ENCODE data around the gene ADGRL1. TPM values are rescaled to one million over a fixed set of nuclear protein-coding genes. Genes with fewer than 3 reads are reported as not detected.

Gene ADGRL1
- total RNA-seq, 2 experiments from 2014 or later: 8.5 to 9.5 TPM

DNA sequence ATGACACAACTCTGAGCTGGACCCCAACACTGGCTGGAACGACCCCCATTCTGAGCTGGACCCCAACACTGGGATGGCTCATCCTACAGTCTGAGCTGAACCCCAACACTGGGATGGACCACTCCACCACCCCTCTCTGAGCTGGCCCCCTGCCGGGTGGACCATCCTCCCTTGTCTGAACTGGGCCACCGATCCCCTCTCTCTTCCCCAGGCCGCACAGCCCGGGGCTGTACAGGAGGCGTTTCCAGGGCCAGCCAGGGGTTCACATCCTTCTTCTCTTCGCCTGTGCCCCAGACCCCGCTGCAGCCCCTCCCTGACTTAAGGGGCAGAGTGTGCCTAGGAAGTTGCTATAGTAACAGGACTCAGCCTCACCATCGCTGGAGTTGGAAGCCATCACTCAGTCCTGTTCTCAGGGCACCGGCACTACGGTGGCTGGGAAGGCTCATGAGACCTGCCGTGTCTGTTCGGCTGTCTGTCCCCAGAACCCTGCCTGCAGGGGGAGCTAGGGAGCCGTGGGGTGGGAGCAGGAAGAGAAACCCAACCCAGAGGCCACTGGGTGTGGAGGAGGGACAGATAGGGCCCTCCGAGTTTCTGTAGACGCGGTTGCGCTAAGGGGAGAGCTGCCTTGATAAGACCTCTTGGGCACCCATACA lies 92.1 kb downstream of the ADGRL1 start:
- Mint-ChIP-seq H3K4me1 (peaks cover 40% of the 10 kb centered on the region), H3K4me3 (no peak overlapping the region), H3K36me3 (no peaks in the 10 kb centered on the region), H3K9me3 (no peaks in the 10 kb centered on the region), H3K27me3 (no peaks in the 10 kb centered on the region), H3K27ac (no peak overlapping the region)
- DNase-seq: peak; percentile 57

DNA sequence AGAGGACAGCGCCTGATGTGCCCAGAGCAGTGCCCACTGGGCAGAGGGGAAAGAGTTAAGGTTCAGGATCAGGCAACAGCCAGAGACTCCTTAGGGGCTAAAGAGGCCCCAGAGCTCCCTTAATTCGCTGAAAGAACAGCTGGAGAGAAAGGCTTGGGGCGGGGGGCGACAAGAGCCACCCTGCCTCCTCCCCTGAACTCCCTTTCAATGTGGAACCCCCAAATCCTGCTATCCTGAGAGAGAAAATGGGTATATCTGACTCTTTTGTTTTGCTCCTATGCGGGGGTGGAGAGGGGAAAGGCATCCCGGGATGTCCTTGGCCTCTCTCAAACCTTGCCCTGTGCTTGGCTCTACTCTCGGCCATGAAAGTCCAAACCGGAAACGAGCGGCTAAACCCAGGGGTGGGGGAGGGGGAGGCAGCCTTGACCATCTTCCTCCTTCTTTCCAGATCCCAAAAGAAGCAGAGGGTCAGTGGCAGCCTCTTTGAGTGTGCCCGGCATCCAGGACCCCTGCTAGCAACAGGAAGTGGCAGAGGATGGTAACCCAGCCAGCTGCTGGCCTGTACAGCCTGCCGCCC lies 93.1 kb downstream of the ADGRL1 start:
- H3K9me3 Mint-ChIP-seq: no peaks in the 10 kb centered on the region
- no peak overlapping the region for H3K27ac Mint-ChIP-seq
- peaks cover 36% of the 10 kb centered on the region for H3K4me1 Mint-ChIP-seq
- no peak for DNase-seq
- no peak overlapping the region for H3K4me3 Mint-ChIP-seq
- H3K27me3 Mint-ChIP-seq: no peaks in the 10 kb centered on the region
- peaks cover under 1% of the 10 kb centered on the region for H3K36me3 Mint-ChIP-seq

DNA sequence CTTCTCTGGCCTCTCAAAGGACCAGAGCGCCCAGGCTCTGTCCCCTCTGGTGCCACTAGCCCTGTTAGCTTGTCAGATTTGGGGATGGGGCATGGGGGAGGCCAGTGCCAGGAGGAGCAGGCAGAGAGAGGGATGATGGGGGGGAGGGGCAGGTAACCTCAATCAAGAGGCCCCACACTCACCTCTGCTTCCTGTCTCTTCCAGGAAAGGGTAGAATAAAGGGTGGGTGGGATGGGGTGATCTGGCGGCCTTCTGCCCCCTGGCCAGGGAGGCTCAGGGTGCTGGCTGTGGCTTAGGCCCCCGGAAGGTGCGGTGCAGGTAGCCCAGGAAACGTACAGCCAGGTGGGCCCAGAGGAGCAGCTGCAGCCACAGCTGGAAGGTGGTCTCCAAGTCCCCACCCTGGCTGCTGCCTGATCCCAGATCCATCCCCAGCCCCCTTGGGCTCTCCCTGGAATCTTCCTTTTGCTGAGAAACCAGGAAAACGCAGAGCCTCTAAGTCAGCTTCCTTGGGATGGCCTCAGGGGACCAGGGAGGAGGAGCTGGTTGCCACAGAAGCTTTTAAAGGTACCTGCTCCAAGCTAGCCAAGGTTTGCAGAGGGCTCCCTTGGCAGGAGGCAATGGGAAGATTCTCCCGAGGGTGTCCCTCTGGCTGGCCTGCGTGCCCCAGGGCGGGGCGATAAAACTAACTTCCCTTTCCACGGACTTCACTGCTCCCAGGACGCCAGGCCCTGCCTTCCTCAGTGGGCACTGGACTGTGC lies 93.7 kb downstream of the ADGRL1 start:
- peaks cover 36% of the 10 kb centered on the region for H3K4me1 Mint-ChIP-seq

DNA sequence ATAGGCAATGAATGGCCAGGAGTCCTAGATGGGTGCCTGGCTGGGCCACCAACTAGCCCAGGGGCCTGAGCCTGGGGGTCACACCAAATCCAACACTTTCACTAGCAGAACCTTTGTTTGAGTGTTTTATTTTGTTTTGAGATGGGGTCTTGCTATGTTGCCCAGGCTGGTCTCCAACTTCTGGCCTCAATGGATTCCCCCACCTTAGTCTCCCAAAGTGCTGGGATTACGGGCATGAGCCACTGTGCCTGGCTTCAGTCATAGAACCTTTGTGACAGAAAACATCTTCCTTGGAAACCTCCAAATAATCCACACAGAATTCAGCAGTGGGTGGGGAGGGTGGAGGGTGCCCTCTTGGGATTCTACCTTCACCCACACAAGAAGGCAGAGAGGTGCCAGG lies 94.5 kb downstream of the ADGRL1 start:
- Mint-ChIP-seq H3K36me3 (peaks cover 1% of the 10 kb centered on the region), H3K4me1 (peaks cover 30% of the 10 kb centered on the region), H3K27ac (no peak overlapping the region), H3K9me3 (no peaks in the 10 kb centered on the region), H3K4me3 (no peak overlapping the region), H3K27me3 (no peaks in the 10 kb centered on the region)
- no peak for DNase-seq

More for the DNA sequence above, 93.7 kb downstream of the ADGRL1 start:
- H3K4me3 Mint-ChIP-seq: no peak overlapping the region
- no peak for DNase-seq
- H3K36me3 Mint-ChIP-seq: peaks cover 1% of the 10 kb centered on the region
- H3K27ac Mint-ChIP-seq: no peak overlapping the region
- no peaks in the 10 kb centered on the region for H3K27me3 Mint-ChIP-seq
- no peaks in the 10 kb centered on the region for H3K9me3 Mint-ChIP-seq

DNA sequence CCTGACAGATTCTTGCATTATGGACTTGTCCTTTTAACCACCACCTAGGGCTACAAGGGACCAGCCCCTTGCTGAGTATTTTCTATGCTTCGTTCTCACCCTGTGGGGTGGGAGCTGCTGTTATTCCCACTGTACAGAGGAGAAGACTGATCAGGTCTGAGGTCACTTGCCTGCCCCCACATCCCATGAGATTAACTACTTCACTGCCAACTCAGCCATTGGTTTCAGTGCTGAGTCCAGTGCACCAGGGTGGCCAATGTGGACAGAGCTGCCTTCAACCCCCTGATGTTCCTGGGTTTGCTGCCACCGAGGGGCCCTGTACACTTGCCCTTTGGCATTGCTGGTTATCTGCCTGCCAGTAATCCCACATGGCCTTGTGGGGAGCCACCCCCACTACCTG lies 95.3 kb downstream of the ADGRL1 start:
- no peaks in the 10 kb centered on the region for H3K9me3 Mint-ChIP-seq
- H3K4me3 Mint-ChIP-seq: no peak overlapping the region
- no peaks in the 10 kb centered on the region for H3K27me3 Mint-ChIP-seq
- peaks cover 23% of the 10 kb centered on the region for H3K4me1 Mint-ChIP-seq
- DNase-seq: no peak
- no peak overlapping the region for H3K27ac Mint-ChIP-seq
- H3K36me3 Mint-ChIP-seq: peaks cover 1% of the 10 kb centered on the region

DNA sequence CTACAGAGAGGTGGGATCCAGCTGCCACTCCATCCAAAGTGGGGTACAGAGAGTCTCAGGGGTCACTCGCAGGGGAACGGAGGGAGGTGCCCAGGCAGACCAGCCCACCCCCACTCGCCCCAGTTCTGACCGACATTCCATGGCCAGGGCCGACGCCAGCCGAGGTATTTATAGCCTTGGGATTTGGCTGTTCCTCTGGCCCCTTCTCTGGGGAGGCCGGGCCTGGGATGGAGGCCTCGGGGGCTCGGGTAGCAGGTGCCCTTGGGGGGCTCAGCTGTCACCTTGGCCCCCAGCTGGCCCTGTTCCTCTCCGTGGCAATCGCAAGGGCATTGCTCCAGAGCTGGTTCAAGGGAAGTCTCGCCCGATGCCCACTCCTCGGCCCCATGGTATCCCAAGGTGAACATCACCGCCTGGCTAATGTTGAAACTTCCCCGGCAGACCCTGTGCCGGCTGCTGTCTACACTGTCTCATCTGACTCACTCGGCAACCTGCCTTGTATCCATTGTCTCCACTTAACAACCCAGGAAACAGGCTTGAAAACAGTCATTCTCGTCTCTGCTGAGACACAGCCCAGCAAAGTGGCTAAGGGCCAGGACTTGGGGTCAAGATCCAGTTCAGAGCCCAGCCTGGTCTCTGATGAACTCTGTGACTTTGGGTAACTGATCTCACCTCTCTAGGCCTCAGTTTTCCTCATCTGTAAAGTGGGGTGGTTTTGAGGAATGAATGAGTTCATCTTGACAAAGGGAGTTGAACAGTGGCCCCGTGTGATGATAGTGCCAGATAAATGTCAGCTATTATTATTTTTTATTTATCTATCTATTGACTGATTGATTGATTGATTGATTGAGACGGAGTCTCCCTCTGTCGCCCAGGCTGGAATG lies 98.1 kb downstream of the ADGRL1 start:
- Mint-ChIP-seq H3K36me3 (peaks cover 4% of the 10 kb centered on the region), H3K4me3 (no peak overlapping the region)

DNA sequence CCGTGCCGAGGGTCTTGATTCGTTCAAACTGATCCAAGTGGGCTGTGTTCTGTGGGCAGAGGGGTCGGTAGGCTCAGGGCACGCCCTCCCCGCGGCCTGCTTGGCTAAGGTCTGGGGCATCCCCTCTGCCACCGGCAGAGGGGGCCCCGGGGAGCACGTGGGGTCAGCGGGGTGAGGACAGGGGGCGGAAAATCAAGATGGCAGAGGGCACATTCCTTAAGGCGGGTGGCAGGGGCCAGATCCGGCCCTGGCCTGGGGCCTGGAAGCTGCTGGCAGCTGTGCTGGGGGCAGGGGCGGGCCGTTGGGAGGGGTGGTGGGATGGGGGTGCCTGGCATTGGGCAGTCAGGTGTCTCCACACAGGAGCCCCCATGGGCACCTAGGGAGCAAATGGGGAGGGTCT lies 99.1 kb downstream of the ADGRL1 start:
- Mint-ChIP-seq H3K4me1 (peaks cover 5% of the 10 kb centered on the region), H3K27me3 (no peaks in the 10 kb centered on the region), H3K27ac (no peak overlapping the region), H3K36me3 (peaks cover 4% of the 10 kb centered on the region), H3K9me3 (no peaks in the 10 kb centered on the region), H3K4me3 (no peak overlapping the region)
- no peak for DNase-seq

More for the DNA sequence above, 98.1 kb downstream of the ADGRL1 start:
- DNase-seq: no peak
- H3K27me3 Mint-ChIP-seq: no peaks in the 10 kb centered on the region
- H3K27ac Mint-ChIP-seq: no peak overlapping the region
- no peaks in the 10 kb centered on the region for H3K9me3 Mint-ChIP-seq
- peaks cover 12% of the 10 kb centered on the region for H3K4me1 Mint-ChIP-seq

DNA sequence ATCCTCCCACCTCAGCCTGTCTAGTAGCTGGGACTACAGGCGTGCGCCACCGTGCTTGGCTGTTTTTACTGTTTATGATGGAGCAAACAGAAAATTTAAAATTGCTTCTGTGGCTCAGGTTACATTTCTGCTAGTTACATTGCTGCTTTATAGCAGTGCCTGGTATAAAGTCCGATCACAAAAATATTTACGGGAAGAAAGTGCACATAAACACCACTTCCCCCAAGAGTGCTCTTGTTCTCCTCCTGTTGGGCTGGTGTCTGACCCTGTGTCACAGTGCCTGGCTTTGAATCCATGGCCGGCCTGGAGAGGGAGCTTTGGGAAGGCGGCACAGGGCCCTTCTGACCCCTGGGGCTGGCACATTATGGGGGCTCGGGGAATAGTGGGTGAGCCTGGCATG lies 100.3 kb downstream of the ADGRL1 start:
- H3K36me3 Mint-ChIP-seq: peaks cover 5% of the 10 kb centered on the region
- no peak overlapping the region for H3K4me3 Mint-ChIP-seq
- no peaks in the 10 kb centered on the region for H3K9me3 Mint-ChIP-seq
- H3K27me3 Mint-ChIP-seq: no peaks in the 10 kb centered on the region
- no peak overlapping the region for H3K27ac Mint-ChIP-seq
- no peak for DNase-seq
- peaks cover 1% of the 10 kb centered on the region for H3K4me1 Mint-ChIP-seq

DNA sequence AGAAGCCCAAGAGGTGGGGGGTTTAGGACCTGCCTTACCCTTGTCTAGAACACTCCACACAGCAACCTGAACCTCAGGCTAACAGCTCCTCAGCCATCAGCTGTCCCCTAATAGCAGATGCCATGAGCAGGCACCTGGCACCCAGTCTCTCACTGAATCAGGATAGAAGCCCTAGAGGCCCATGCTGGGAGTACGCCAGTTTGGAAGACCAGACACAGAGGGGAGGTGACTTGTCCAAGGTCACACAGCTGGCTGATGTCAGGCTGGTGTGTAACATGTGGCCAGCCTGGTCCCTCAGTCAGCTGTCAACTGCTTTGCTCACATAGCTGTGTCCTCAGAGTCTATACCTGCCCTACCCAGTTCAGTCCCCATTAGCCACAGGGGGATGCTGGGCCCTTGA lies 102.7 kb downstream of the ADGRL1 start:
- H3K27ac Mint-ChIP-seq: no peak overlapping the region
- H3K4me3 Mint-ChIP-seq: no peak overlapping the region
- H3K27me3 Mint-ChIP-seq: no peaks in the 10 kb centered on the region
- peaks cover 1% of the 10 kb centered on the region for H3K4me1 Mint-ChIP-seq
- no peak for DNase-seq
- H3K36me3 Mint-ChIP-seq: peaks cover 6% of the 10 kb centered on the region
- H3K9me3 Mint-ChIP-seq: no peaks in the 10 kb centered on the region

DNA sequence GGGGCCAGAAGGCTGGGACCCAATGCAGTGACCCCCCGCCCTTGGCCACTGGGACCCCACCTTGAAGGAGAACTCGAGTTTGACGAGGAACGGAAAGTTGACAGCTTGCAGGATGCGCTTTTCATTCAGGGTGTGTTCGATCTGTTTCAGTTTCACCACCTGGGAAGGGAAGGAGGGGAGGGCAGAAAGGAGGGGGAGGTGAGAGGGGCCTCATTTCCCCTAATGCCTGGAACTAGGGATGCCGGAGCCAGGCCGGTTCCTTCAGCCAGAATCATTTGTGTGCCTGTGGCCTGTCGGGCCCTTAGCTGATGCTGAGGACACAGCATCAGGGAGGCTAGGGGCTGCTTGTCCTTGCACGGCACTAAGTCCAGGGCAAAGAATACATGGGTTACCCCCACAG lies 103.2 kb downstream of the ADGRL1 start:
- DNase-seq: no peak
- Mint-ChIP-seq H3K27me3 (no peaks in the 10 kb centered on the region), H3K4me3 (no peak overlapping the region), H3K27ac (no peak overlapping the region), H3K4me1 (no peaks in the 10 kb centered on the region), H3K36me3 (peaks cover 4% of the 10 kb centered on the region), H3K9me3 (no peaks in the 10 kb centered on the region)

DNA sequence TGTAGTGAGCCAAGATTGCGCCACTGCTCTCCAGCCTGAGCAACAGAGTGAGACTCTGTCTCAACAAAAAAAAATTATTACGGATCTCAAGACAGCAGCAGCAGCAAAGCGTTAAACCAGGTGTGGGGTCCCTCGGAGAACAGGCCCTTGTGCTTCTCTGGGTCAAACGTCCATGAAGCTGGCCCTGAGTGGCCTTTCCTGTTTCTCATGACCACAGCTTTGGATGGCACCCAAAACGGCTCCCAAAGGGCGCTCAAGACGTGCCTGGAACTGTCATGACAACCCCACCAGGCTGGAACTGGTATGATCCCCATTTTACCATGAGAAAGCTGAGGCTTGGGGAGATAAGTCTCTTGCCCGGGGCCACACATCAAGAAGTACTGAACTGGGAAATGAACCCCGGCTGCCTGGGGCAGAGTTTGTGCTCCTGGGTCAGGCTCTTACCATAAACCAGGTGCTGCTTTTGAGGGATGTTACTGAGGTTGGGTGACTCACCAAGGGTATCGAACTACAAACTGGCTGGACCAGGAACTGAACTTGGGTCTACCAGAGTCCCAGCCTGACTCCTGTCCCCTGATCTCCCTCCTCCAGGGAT lies 103.8 kb downstream of the ADGRL1 start:
- no peak for DNase-seq
- Mint-ChIP-seq H3K9me3 (no peaks in the 10 kb centered on the region), H3K27ac (no peak overlapping the region), H3K4me1 (no peaks in the 10 kb centered on the region), H3K27me3 (no peaks in the 10 kb centered on the region), H3K36me3 (peaks cover 4% of the 10 kb centered on the region), H3K4me3 (no peak overlapping the region)

DNA sequence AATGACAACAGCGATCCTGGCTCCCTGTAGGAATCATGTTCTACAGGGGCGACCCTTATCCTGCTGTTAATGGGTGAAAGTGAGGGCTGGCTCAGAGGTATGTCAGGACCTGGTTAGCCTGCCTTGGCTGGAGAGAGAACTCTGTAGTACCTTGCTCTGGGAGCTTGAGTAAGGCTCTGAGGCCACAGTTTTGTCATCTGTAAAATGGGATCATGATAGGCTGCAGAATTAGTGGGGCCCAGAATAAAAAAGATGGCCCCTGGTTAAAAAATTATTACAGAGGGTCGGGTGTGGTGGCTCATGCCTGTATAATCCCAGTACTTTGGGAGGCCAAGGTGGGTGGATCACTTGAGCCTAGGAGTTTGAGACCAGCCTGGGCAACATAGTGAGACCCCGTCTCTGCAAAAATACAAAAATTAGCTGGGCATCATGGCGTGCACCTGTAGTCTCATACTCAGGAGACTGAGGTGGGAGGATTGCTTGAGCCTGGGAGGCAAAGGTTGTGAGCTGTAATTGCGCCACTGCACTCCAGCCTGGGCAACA lies 104.9 kb downstream of the ADGRL1 start:
- DNase-seq: no peak
- no peak overlapping the region for H3K27ac Mint-ChIP-seq
- H3K36me3 Mint-ChIP-seq: peaks cover 4% of the 10 kb centered on the region
- no peak overlapping the region for H3K4me3 Mint-ChIP-seq
- no peaks in the 10 kb centered on the region for H3K27me3 Mint-ChIP-seq
- H3K9me3 Mint-ChIP-seq: no peaks in the 10 kb centered on the region
- H3K4me1 Mint-ChIP-seq: no peaks in the 10 kb centered on the region
